Measurements from ENCODE around the gene HADHB.

Gene HADHB

DNA sequence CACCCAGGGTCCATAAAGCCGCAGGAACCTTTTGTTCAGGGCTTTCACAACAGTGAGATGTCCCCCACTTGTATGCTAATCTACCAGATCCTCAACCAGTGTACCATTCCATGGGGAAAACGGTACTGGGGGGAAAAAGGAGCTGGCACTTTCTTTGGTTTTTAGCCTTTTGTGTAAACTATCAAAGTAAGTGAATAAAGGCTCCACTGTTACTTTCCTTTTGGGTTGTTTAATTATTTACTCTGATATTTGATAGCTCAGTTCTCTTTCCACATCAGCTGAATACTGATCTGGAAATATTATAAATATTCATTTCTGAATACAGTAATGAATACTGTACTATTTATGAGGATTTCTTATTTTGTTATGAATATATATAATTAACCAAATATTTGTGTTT, 20.6 kb upstream of the HADHB start:
- no peak for TF ChIP-seq CTCF (IDR thresholded peaks at IDR 0.05; ENCODE audit: low read depth, low read length)
- no peak overlapping the region for H3K4me3 ChIP-seq (ENCODE audit: low read depth, low read length)

DNA sequence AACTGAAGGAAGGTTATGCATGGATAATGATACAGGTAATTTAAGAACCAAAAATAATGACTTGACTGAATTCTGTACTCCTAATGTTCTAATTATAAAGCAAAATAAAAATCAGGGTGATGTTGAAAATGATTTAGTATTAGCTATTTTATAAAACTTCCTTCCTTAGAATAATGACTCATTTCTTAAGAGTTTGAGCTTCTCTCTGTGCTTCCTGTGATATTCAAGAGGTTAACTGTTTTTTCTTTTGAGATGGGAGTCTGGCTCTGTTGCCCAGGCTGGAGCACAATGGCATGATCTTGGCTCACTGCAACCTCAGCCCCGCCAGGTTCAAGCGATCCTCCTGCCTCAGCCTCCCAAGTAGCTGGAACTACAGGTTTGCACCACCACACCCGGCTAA, 15.1 kb upstream of the HADHB start:
- no peak overlapping the region for H3K4me3 ChIP-seq (ENCODE audit: low read depth, low read length)
- no peak for TF ChIP-seq CTCF (IDR thresholded peaks at IDR 0.05; ENCODE audit: low read depth, low read length)

DNA sequence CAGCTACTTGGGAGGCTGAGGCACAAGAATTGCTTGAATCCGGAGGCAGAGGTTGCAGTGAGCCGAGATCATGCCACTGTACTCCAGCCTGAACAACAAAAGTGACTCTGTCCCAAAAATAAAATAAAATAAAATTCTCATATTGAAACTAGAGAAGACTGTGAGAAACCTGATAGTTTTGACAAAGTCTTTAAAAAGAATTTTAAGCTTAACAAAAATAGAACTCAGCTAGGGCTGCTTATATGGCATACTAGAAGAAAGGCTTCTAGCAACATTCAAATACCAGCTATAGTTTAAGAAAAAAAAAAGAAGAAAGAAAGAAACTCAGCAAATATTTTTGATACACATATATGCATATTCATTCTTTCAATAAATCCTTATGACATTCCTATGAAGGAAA, 13.9 kb upstream of the HADHB start:
- TF ChIP-seq CTCF (IDR thresholded peaks at IDR 0.05; ENCODE audit: low read depth, low read length): no peak
- H3K4me3 ChIP-seq (ENCODE audit: low read depth, low read length): no peak overlapping the region

- no peak for TF ChIP-seq CTCF (IDR thresholded peaks at IDR 0.05; ENCODE audit: low read depth, low read length)
- H3K4me3 ChIP-seq (ENCODE audit: low read depth, low read length): no peak overlapping the region
These were observed 9.7 kb upstream of the HADHB start for GRCh38 chr2:26235089-26235488.

GRCh38 chr2:26237868-26238267, 6.9 kb upstream of the HADHB start:
- TF ChIP-seq CTCF (IDR thresholded peaks at IDR 0.05; ENCODE audit: low read depth, low read length): no peak
- H3K4me3 ChIP-seq (ENCODE audit: low read depth, low read length): no peak overlapping the region

DNA sequence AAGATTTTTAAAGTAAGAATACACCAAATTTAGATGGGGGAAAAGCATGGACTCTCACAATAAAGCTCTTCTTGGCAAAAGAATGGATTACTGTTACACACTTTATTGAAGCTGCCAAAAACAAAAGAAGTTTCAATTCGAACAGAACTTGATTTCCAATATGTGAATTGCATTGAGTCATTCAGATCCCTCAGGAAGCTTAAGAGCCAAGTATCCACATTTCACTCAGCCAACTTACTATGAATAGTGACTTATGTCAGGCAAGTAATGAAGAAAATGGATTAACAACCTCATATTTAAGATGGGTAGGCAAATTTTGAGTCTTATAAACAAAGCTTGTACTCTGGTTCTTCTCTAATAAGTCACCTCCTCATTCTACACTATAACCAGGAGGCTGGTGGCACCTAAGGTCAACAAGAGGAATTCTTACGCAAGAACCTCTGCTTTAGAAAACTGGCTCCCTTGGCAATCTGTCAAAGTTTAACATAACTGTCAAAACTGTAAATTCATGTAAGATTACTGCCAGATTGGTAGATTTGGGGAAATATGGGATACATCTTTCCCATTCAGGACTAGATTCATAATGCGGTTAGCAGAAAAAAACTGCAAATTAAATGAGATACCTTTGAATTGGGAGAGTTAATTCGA, 6.3 kb upstream of the HADHB start:
- H3K4me3 ChIP-seq (ENCODE audit: low read depth, low read length): no peak overlapping the region
- TF ChIP-seq CTCF (IDR thresholded peaks at IDR 0.05; ENCODE audit: low read depth, low read length): no peak

DNA sequence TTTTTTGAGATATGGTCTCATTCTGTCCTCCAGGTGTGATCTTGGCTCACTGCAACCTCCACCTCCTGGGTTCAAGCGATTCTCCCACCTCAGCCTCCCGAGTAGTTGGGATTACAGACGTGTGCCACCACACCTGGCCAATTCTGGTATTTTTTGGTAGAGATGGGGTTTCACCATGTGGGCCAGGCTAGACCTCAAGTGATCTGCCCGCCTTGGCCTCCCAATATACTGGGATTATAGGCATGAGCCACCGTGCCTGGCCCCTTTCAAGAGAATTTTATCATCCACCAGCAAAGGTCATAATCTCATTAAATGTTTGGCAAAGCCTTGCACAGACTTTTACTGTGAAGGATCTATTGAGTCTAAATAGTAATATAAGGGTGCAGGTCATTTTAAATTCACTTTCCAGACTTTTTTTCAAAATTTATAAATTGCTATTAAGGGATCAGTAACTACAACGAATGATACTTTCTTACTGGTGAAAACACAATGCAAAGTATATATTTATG, 2.8 kb upstream of the HADHB start:
- TF ChIP-seq CTCF (IDR thresholded peaks at IDR 0.05; ENCODE audit: low read depth, low read length): no peak
- H3K4me3 ChIP-seq (ENCODE audit: low read depth, low read length): no peak overlapping the region
